HG03159 (cell line): ENCODE data around the gene TP53BP2.
"Not testable (repeated sequence)": the region's sequence is repeated elsewhere in the genome, so short reads cannot be mapped to it uniquely, and the experiment has no call there.

Experiments
- ATAC-seq: cut with Tn5 transposase; IDR thresholded peaks from one replicate; pipeline ENCODE4 v1.9.1; 2021; ENCODE audit warnings: mild to moderate bottlenecking, moderate library complexity; ENCODE audit not compliant: unreplicated experiment

Gene TP53BP2

GRCh38 chr1:223831755-223832636 is 13.8 kb downstream of the TP53BP2 start:
- ATAC-seq = peak; percentile 43

GRCh38 chr1:223829678-223830077 is 16.1 kb downstream of the TP53BP2 start:
- ATAC-seq = no peak

GRCh38 chr1:223828162-223828848 is 17.4 kb downstream of the TP53BP2 start:
- ATAC-seq = no peak

GRCh38 chr1:223827193-223827663 is 18.5 kb downstream of the TP53BP2 start:
- ATAC-seq = no peak

- ATAC-seq = no peak
These were observed 19.7 kb downstream of the TP53BP2 start for GRCh38 chr1:223825767-223826748.

GRCh38 chr1:223824712-223825111 is 21.0 kb downstream of the TP53BP2 start:
- ATAC-seq = no peak

GRCh38 chr1:223824287-223824686 is 21.5 kb downstream of the TP53BP2 start:
- no peak for ATAC-seq

- ATAC-seq = no peak
These were observed 24.8 kb downstream of the TP53BP2 start for GRCh38 chr1:223820971-223821370.

GRCh38 chr1:223820515-223820858 is 25.3 kb downstream of the TP53BP2 start:
- ATAC-seq = no peak

- no peak for ATAC-seq
These were observed 25.8 kb downstream of the TP53BP2 start for GRCh38 chr1:223819730-223820514.

GRCh38 chr1:223817265-223817664 is 28.5 kb downstream of the TP53BP2 start:
- ATAC-seq = not testable (repeated sequence)

- ATAC-seq = no peak
These were observed 29.9 kb downstream of the TP53BP2 start for GRCh38 chr1:223815865-223816264.

- no peak for ATAC-seq
These were observed 30.5 kb downstream of the TP53BP2 start for GRCh38 chr1:223815020-223815853.

GRCh38 chr1:223813645-223814044 is 32.1 kb downstream of the TP53BP2 start:
- ATAC-seq = no peak

- no peak for ATAC-seq
These were observed 34.1 kb downstream of the TP53BP2 start for GRCh38 chr1:223811634-223812101.

GRCh38 chr1:223810586-223810985 is 35.2 kb downstream of the TP53BP2 start:
- ATAC-seq = no peak

GRCh38 chr1:223809905-223810304 is 35.8 kb downstream of the TP53BP2 start:
- ATAC-seq = not testable (repeated sequence)

GRCh38 chr1:223803211-223803610 is 42.5 kb downstream of the TP53BP2 start:
- ATAC-seq = no peak

- ATAC-seq = no peak
These were observed 43.1 kb downstream of the TP53BP2 start for GRCh38 chr1:223802602-223803001.
